ENCODE data around the gene FMN1. TPM values are rescaled to one million over a fixed set of nuclear protein-coding genes. Genes with fewer than 3 reads are reported as not detected.

The FMN1 gene
- total and polyA plus RNA-seq, 2 donors from 2014 or later: 0.71 to 44.8 TPM

DNA sequence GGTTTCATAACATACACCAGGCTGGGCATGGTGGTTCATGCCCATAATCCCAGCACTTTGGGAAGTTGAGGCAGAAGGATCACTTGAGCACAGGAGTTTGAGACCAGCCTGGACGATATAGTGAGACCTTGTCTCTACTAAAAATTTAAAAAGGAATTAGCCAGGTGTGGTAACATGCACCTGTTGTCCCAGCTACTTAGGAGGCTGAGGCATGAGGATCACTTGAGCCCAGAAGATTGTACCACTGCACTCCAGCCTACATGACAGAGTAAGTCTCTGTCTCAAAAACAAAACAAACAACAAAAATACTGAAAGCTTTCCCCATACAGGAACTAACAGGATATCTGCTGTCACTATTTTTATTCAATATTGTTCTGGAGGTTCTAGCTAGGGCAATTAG, 455.8 kb downstream of the FMN1 start:
- intact Hi-C loops (cut with DNase I): no loop called here
- Histone ChIP-seq H3K27ac (ENCODE audit: low read depth in 2 of 2, low read length in 2 of 2) (no peak overlapping the region), H3K9ac (ENCODE audit: low read length in 3 of 3) (no peak overlapping the region), H3K4me1 (ENCODE audit: control insufficient read depth in 2 of 3, insufficient read depth in 2 of 3, low read depth in 1 of 3, low read length in 3 of 3) (no peaks in the 10 kb centered on the region), H3K4me3 (ENCODE audit: low read length in 3 of 3) (no peak overlapping the region), H3K9me3 (ENCODE audit: control insufficient read depth in 2 of 3, insufficient read depth in 1 of 3, low read length in 3 of 3) (peaks cover 0 to 2% (median 0%) of the 10 kb centered on the region in 3 donors), H3K27me3 (ENCODE audit: control insufficient read depth, insufficient read depth, low read length) (no peaks in the 10 kb centered on the region), H3K36me3 (ENCODE audit: control insufficient read depth in 2 of 3, insufficient read depth in 3 of 3, low read length in 3 of 3) (no peaks in the 10 kb centered on the region)
- DNase-seq: no peak
- TF ChIP-seq, protein P1, sequence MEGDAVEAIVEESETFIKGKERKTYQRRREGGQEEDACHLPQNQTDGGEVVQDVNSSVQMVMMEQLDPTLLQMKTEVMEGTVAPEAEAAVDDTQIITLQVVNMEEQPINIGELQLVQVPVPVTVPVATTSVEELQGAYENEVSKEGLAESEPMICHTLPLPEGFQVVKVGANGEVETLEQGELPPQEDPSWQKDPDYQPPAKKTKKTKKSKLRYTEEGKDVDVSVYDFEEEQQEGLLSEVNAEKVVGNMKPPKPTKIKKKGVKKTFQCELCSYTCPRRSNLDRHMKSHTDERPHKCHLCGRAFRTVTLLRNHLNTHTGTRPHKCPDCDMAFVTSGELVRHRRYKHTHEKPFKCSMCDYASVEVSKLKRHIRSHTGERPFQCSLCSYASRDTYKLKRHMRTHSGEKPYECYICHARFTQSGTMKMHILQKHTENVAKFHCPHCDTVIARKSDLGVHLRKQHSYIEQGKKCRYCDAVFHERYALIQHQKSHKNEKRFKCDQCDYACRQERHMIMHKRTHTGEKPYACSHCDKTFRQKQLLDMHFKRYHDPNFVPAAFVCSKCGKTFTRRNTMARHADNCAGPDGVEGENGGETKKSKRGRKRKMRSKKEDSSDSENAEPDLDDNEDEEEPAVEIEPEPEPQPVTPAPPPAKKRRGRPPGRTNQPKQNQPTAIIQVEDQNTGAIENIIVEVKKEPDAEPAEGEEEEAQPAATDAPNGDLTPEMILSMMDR (IDR thresholded peaks at IDR 0.05; ENCODE audit: borderline replicate concordance, extremely low read depth, insufficient read depth): no peak
- no peak for FAIRE-seq

DNA sequence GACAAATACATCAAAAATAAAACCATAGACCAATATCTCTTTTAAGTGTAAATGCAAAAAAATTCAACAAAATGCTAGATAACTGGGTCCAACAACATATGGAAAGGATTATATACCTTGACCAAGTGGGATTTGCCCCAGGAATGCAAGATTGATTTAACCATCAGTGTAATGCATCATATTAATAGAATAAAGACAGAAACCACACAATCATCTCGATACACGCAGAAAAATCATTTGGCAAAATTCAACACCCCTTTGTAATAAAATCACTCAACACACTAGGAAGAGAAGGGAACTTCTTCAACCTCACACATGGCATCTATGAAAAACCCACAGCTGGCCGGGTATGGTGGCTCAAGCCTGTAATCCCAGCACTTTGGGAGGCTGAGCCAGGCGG, 457.2 kb downstream of the FMN1 start:
- no peak overlapping the region for H3K4me3 ChIP-seq (ENCODE audit: low read length in 3 of 3)

DNA sequence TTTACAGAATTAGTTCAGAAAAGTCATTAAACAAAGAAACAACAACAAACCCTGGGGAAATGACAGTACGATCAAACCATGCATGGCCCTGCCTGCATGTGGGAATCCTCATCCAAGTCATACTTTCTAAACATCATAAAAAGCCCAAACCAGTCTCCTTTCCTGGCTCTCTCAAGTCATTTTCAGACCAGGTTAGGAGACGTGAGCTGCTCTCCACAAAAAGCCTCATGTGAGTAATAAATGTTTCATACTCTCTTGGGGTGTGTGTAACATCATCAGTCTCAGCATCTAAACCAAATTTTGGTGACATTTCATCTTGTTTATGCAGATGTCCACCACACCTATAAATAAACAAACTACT, 457.8 kb downstream of the FMN1 start:
- no peaks in the 10 kb centered on the region for H3K4me1 ChIP-seq (ENCODE audit: control insufficient read depth in 2 of 3, insufficient read depth in 2 of 3, low read depth in 1 of 3, low read length in 3 of 3)
- no peak for FAIRE-seq

More for the DNA sequence above, 457.2 kb downstream of the FMN1 start:
- DNase-seq (no peak), FAIRE-seq (no peak)
- no peaks in the 10 kb centered on the region for H3K4me1 ChIP-seq (ENCODE audit: control insufficient read depth in 2 of 3, insufficient read depth in 2 of 3, low read depth in 1 of 3, low read length in 3 of 3)
- H3K27me3 ChIP-seq (ENCODE audit: control insufficient read depth, insufficient read depth, low read length): no peaks in the 10 kb centered on the region
- peaks cover 0 to 2% (median 0%) of the 10 kb centered on the region in 3 donors for H3K9me3 ChIP-seq (ENCODE audit: control insufficient read depth in 2 of 3, insufficient read depth in 1 of 3, low read length in 3 of 3)
- intact Hi-C loops (cut with DNase I): no loop called here
- H3K9ac ChIP-seq (ENCODE audit: low read length in 3 of 3): no peak overlapping the region
- no peaks in the 10 kb centered on the region for H3K36me3 ChIP-seq (ENCODE audit: control insufficient read depth in 2 of 3, insufficient read depth in 3 of 3, low read length in 3 of 3)
- H3K27ac ChIP-seq (ENCODE audit: low read depth in 2 of 2, low read length in 2 of 2): no peak overlapping the region
- TF ChIP-seq, protein P1 (IDR thresholded peaks at IDR 0.05; ENCODE audit: borderline replicate concordance, extremely low read depth, insufficient read depth): no peak

More for the DNA sequence above, 457.8 kb downstream of the FMN1 start:
- Histone ChIP-seq H3K27ac (ENCODE audit: low read depth in 2 of 2, low read length in 2 of 2) (no peak overlapping the region), H3K4me3 (ENCODE audit: low read length in 3 of 3) (no peak overlapping the region), H3K36me3 (ENCODE audit: control insufficient read depth in 2 of 3, insufficient read depth in 3 of 3, low read length in 3 of 3) (no peaks in the 10 kb centered on the region), H3K27me3 (ENCODE audit: control insufficient read depth, insufficient read depth, low read length) (peaks cover 2% of the 10 kb centered on the region), H3K9ac (ENCODE audit: low read length in 3 of 3) (no peak overlapping the region), H3K9me3 (ENCODE audit: control insufficient read depth in 2 of 3, insufficient read depth in 1 of 3, low read length in 3 of 3) (peaks cover 0 to 2% (median 0%) of the 10 kb centered on the region in 3 donors)
- intact Hi-C loops (cut with DNase I): no loop called here
- DNase-seq: no peak
- TF ChIP-seq, protein P1 (IDR thresholded peaks at IDR 0.05; ENCODE audit: borderline replicate concordance, extremely low read depth, insufficient read depth): no peak
